Effector memory CD4-positive, alpha-beta T cell (primary cell): ENCODE data around the gene MAGI1.

Experiments used
- DNase-seq, 3 donors: peaks; one replicate each; pipeline ENCODE4 v3.0.0-alpha.2; 2020
- H3K27ac ChIP-seq: 2 replicates; pipeline ENCODE4 v1.7.0; 2013; ENCODE audit warnings: mild to moderate bottlenecking, low read length, moderate library complexity; ENCODE audit not compliant: insufficient read depth, poor library complexity, severe bottlenecking
- H3K27me3 ChIP-seq: replicated peaks from 2 replicates; pipeline ENCODE4 v1.7.0; 2013; ENCODE audit warnings: mild to moderate bottlenecking, low read length; ENCODE audit not compliant: insufficient read depth, control insufficient read depth, poor library complexity, severe bottlenecking
- H3K36me3 ChIP-seq: 2 replicates; pipeline ENCODE4 v1.7.0; 2013; ENCODE audit warnings: mild to moderate bottlenecking, low read length, moderate library complexity; ENCODE audit not compliant: control insufficient read depth, insufficient read depth
- H3K4me1 ChIP-seq: 2 replicates; pipeline ENCODE4 v1.7.0; 2013; ENCODE audit warnings: low read length, mild to moderate bottlenecking; ENCODE audit not compliant: control insufficient read depth, insufficient read depth, poor library complexity, severe bottlenecking
- H3K4me3 ChIP-seq: 2 replicates; pipeline ENCODE4 v1.7.0; 2013; ENCODE audit warnings: low read length, low read depth, mild to moderate bottlenecking; ENCODE audit not compliant: insufficient read depth, poor library complexity, severe bottlenecking
- H3K9me3 ChIP-seq: 2 replicates; pipeline ENCODE4 v1.7.0; 2013; ENCODE audit warnings: mild to moderate bottlenecking, low read length, moderate library complexity; ENCODE audit not compliant: control insufficient read depth

The MAGI1 gene

GRCh38 chr3:65632414-65632813 lies 406.3 kb downstream of the MAGI1 start:
- Histone ChIP-seq H3K4me3 (no peak overlapping the region), H3K4me1 (no peaks in the 10 kb centered on the region), H3K9me3 (no peaks in the 10 kb centered on the region), H3K36me3 (no peaks in the 10 kb centered on the region), H3K27ac (no peak overlapping the region), H3K27me3 (no peaks in the 10 kb centered on the region)
- no peak for DNase-seq

GRCh38 chr3:65628978-65629377 lies 409.7 kb downstream of the MAGI1 start:
- no peak for DNase-seq

GRCh38 chr3:65627062-65627461 lies 411.7 kb downstream of the MAGI1 start:
- Histone ChIP-seq H3K9me3 (no peaks in the 10 kb centered on the region), H3K27me3 (no peaks in the 10 kb centered on the region), H3K4me1 (no peaks in the 10 kb centered on the region), H3K36me3 (no peaks in the 10 kb centered on the region), H3K27ac (no peak overlapping the region), H3K4me3 (no peak overlapping the region)
- DNase-seq: no peak

More at GRCh38 chr3:65628978-65629377, 409.7 kb downstream of the MAGI1 start:
- Histone ChIP-seq H3K4me1 (no peaks in the 10 kb centered on the region), H3K27ac (no peak overlapping the region), H3K4me3 (no peak overlapping the region), H3K27me3 (no peaks in the 10 kb centered on the region), H3K9me3 (no peaks in the 10 kb centered on the region), H3K36me3 (no peaks in the 10 kb centered on the region)

GRCh38 chr3:65625305-65625704 lies 413.4 kb downstream of the MAGI1 start:
- no peak for DNase-seq
- no peaks in the 10 kb centered on the region for H3K4me1 ChIP-seq
- no peak overlapping the region for H3K4me3 ChIP-seq
- no peak overlapping the region for H3K27ac ChIP-seq
- no peaks in the 10 kb centered on the region for H3K36me3 ChIP-seq
- no peaks in the 10 kb centered on the region for H3K9me3 ChIP-seq
- H3K27me3 ChIP-seq: no peaks in the 10 kb centered on the region

- Histone ChIP-seq H3K9me3 (no peaks in the 10 kb centered on the region), H3K27ac (no peak overlapping the region), H3K36me3 (no peaks in the 10 kb centered on the region), H3K27me3 (no peaks in the 10 kb centered on the region), H3K4me1 (no peaks in the 10 kb centered on the region), H3K4me3 (no peak overlapping the region)
- DNase-seq: no peak
These were observed 415.4 kb downstream of the MAGI1 start for GRCh38 chr3:65623362-65623761.

GRCh38 chr3:65619888-65620287 lies 418.8 kb downstream of the MAGI1 start:
- Histone ChIP-seq H3K4me3 (no peak overlapping the region), H3K27me3 (no peaks in the 10 kb centered on the region), H3K4me1 (no peaks in the 10 kb centered on the region), H3K36me3 (no peaks in the 10 kb centered on the region), H3K9me3 (no peaks in the 10 kb centered on the region), H3K27ac (no peak overlapping the region)
- DNase-seq: no peak

GRCh38 chr3:65619451-65619881 lies 419.3 kb downstream of the MAGI1 start:
- Histone ChIP-seq H3K27ac (no peak overlapping the region), H3K27me3 (no peaks in the 10 kb centered on the region), H3K4me1 (no peaks in the 10 kb centered on the region), H3K9me3 (no peaks in the 10 kb centered on the region), H3K36me3 (no peaks in the 10 kb centered on the region), H3K4me3 (no peak overlapping the region)
- DNase-seq: no peak

GRCh38 chr3:65618599-65618998 lies 420.1 kb downstream of the MAGI1 start:
- Histone ChIP-seq H3K4me1 (no peaks in the 10 kb centered on the region), H3K27ac (no peak overlapping the region), H3K9me3 (no peaks in the 10 kb centered on the region), H3K4me3 (no peak overlapping the region), H3K36me3 (no peaks in the 10 kb centered on the region), H3K27me3 (no peaks in the 10 kb centered on the region)
- DNase-seq: no peak

GRCh38 chr3:65617787-65618186 lies 420.9 kb downstream of the MAGI1 start:
- Histone ChIP-seq H3K4me3 (no peak overlapping the region), H3K27ac (no peak overlapping the region), H3K9me3 (no peaks in the 10 kb centered on the region), H3K36me3 (no peaks in the 10 kb centered on the region), H3K27me3 (no peaks in the 10 kb centered on the region), H3K4me1 (no peaks in the 10 kb centered on the region)
- DNase-seq: no peak

- no peak overlapping the region for H3K4me3 ChIP-seq
- no peak overlapping the region for H3K27ac ChIP-seq
- no peaks in the 10 kb centered on the region for H3K4me1 ChIP-seq
- H3K36me3 ChIP-seq: no peaks in the 10 kb centered on the region
- no peaks in the 10 kb centered on the region for H3K27me3 ChIP-seq
- H3K9me3 ChIP-seq: no peaks in the 10 kb centered on the region
- no peak for DNase-seq
These were observed 421.5 kb downstream of the MAGI1 start for GRCh38 chr3:65617209-65617608.

GRCh38 chr3:65616563-65616962 lies 422.2 kb downstream of the MAGI1 start:
- no peaks in the 10 kb centered on the region for H3K4me1 ChIP-seq
- no peak overlapping the region for H3K4me3 ChIP-seq
- H3K9me3 ChIP-seq: no peaks in the 10 kb centered on the region
- H3K27ac ChIP-seq: no peak overlapping the region
- H3K27me3 ChIP-seq: no peaks in the 10 kb centered on the region
- H3K36me3 ChIP-seq: no peaks in the 10 kb centered on the region
- DNase-seq: no peak
